A549 (cell line): ENCODE data around the gene MYB.

ENCODE experiments used
- BHLHE40 ChIP-seq: IDR thresholded peaks from 2 replicates; pipeline ENCODE4 v1.6.1; 2012; ENCODE audit warnings: low read depth, low read length, inconsistent platforms
- HDAC2 ChIP-seq: fragments of 200-600 bp; sonication (generic); IDR thresholded peaks from 2 replicates; pipeline ENCODE4 v1.6.1; 2016
- KDM1A ChIP-seq: fragments of 200-600 bp; sonication (generic); IDR thresholded peaks from 2 replicates; pipeline ENCODE4 v1.6.1; 2016; ENCODE audit warnings: low read depth, mild to moderate bottlenecking
- POLR2A ChIP-seq: IDR thresholded peaks from 2 replicates; pipeline ENCODE4 v1.6.1; 2012; ENCODE audit warnings: mild to moderate bottlenecking, low read length
- RNF2 ChIP-seq: fragments of 200-600 bp; sonication (generic); IDR thresholded peaks from 2 replicates; pipeline ENCODE4 v1.6.1; 2016; ENCODE audit warnings: low read depth, mild to moderate bottlenecking, antibody characterized with exemption, moderate library complexity, borderline replicate concordance
- ZSCAN20 ChIP-seq: fragments of 250-450 bp; sonication (Bioruptor Pico); IDR thresholded peaks from 2 replicates; pipeline ENCODE4 v1.8.0; 2022; ENCODE audit warnings: mild to moderate bottlenecking, moderate library complexity
- TF ChIP-seq, protein P1 (sequence below): fragments of >200 bp; sonication (Bioruptor Twin); formaldehyde crosslinking; IDR thresholded peaks from 3 replicates; pipeline ENCODE4 v1.5.1; 2016
- TF ChIP-seq, protein P2 (sequence below): fragments of 450-650 bp; IDR thresholded peaks from 2 replicates; pipeline ENCODE4 v1.6.1; 2014; ENCODE audit warnings: antibody characterized with exemption

DNA sequence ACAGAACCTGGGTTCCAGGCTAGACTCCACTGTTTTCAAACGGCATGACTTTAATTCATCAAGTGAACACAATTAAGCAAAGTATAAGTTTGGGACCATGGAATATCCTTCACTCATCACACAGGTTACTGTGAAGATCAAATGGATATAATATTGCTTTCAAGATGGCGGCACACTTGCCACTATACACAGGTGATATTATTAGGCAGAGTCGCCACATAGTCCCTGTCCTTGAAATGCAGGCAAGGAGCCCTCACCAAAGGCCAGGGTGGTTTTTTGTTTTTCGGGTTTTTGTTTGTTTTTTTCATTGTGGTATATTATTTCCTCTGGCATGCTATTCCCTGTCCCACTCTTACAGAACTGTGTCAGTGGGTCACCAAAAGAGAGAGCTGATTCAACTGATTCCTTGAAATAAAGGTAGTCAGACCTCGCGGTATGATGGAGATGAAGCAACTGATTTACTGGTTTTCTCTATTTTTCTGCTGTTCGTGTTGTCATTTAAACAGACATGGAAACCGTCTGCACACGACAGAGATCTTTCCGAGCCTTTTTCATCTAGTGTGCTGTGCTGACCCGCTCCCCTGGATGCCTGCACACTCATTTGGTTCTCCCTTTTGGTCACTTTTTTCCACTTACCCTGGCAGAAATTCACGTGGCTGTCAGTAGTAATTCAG is 29.7 kb downstream of the MYB start:
- TF ChIP-seq POLR2A (no peak), ZSCAN20 (no peak), KDM1A (no peak), HDAC2 (no peak), RNF2 (no peak), BHLHE40 (no peak)
- TF ChIP-seq, protein P1, sequence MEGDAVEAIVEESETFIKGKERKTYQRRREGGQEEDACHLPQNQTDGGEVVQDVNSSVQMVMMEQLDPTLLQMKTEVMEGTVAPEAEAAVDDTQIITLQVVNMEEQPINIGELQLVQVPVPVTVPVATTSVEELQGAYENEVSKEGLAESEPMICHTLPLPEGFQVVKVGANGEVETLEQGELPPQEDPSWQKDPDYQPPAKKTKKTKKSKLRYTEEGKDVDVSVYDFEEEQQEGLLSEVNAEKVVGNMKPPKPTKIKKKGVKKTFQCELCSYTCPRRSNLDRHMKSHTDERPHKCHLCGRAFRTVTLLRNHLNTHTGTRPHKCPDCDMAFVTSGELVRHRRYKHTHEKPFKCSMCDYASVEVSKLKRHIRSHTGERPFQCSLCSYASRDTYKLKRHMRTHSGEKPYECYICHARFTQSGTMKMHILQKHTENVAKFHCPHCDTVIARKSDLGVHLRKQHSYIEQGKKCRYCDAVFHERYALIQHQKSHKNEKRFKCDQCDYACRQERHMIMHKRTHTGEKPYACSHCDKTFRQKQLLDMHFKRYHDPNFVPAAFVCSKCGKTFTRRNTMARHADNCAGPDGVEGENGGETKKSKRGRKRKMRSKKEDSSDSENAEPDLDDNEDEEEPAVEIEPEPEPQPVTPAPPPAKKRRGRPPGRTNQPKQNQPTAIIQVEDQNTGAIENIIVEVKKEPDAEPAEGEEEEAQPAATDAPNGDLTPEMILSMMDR: no peak
- TF ChIP-seq, protein P2, sequence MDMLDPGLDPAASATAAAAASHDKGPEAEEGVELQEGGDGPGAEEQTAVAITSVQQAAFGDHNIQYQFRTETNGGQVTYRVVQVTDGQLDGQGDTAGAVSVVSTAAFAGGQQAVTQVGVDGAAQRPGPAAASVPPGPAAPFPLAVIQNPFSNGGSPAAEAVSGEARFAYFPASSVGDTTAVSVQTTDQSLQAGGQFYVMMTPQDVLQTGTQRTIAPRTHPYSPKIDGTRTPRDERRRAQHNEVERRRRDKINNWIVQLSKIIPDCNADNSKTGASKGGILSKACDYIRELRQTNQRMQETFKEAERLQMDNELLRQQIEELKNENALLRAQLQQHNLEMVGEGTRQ: no peak
